ENCODE measurements around the gene COLGALT1. TPM values are rescaled to one million over a fixed set of nuclear protein-coding genes. Genes with fewer than 3 reads are reported as not detected.

COLGALT1 gene
- total and polyA plus RNA-seq, 9 of the 15 experiments (the other 6 are each of a cell fraction or from before 2014, with no cell fraction given) = 4.9 to 119 (median 82.6) TPM

DNA sequence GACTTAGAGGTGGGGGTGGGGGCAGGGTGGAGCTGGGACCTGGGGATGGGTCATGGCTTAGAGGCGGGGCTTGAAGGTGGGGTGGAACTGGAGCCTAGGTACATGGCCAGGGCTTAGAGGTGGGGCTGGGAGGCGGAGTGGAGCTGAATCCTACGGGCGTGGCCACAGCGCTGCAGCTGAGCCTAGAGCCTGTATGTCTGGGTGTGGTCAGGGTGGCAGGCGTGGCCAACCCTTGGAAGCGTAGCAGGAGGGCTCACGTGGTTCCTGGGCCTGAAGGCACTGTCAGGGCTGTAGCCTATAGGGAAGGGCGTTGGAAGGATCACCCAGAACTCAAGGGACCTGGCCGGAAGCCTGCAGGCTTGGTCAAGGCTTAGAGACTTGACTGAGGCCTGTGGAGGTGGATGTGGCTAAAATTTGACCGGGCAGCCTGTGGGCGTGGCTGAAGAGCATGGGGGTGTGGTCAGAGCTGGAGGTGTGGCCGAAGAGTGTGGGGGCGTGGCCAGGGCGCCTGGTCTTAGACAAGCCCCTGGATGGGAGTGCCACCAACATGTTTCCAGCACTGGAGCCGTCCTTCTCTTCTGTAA, 24.3 kb downstream of the COLGALT1 start (continued):
- TF ChIP-seq POLR2AphosphoS5 (IDR thresholded peaks at IDR 0.05; ENCODE audit: control insufficient read depth, insufficient read depth, low read depth, low read length) = peak; percentile 36; the same call in 1 of the 2 replicates
- TF ChIP-seq, protein P1, sequence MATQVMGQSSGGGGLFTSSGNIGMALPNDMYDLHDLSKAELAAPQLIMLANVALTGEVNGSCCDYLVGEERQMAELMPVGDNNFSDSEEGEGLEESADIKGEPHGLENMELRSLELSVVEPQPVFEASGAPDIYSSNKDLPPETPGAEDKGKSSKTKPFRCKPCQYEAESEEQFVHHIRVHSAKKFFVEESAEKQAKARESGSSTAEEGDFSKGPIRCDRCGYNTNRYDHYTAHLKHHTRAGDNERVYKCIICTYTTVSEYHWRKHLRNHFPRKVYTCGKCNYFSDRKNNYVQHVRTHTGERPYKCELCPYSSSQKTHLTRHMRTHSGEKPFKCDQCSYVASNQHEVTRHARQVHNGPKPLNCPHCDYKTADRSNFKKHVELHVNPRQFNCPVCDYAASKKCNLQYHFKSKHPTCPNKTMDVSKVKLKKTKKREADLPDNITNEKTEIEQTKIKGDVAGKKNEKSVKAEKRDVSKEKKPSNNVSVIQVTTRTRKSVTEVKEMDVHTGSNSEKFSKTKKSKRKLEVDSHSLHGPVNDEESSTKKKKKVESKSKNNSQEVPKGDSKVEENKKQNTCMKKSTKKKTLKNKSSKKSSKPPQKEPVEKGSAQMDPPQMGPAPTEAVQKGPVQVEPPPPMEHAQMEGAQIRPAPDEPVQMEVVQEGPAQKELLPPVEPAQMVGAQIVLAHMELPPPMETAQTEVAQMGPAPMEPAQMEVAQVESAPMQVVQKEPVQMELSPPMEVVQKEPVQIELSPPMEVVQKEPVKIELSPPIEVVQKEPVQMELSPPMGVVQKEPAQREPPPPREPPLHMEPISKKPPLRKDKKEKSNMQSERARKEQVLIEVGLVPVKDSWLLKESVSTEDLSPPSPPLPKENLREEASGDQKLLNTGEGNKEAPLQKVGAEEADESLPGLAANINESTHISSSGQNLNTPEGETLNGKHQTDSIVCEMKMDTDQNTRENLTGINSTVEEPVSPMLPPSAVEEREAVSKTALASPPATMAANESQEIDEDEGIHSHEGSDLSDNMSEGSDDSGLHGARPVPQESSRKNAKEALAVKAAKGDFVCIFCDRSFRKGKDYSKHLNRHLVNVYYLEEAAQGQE (IDR thresholded peaks at IDR 0.05; ENCODE audit: borderline replicate concordance) = peak; percentile 62
- TF ChIP-seq, protein P1 (CRISPR knock-in tag; IDR thresholded peaks at IDR 0.05; ENCODE audit: low read depth) = 0 out of 2 replicates have a peak, but pooled peaks have one; percentile 8
- no peak for TF ChIP-seq NBN (IDR thresholded peaks at IDR 0.05; ENCODE audit: low read depth)
- TF ChIP-seq HDAC1 (IDR thresholded peaks at IDR 0.05) = peak in 1 of 2 experiments; percentile 93; a peak in 2 of 4 replicates
- TF ChIP-seq KLF13 (tag; IDR thresholded peaks at IDR 0.05; ENCODE audit: borderline replicate concordance, low read depth) = peak; percentile 78; the same call in 1 of the 2 replicates
- TF ChIP-seq L3MBTL2 (IDR thresholded peaks at IDR 0.05) = peak; percentile 65
- TF ChIP-seq, protein P2, sequence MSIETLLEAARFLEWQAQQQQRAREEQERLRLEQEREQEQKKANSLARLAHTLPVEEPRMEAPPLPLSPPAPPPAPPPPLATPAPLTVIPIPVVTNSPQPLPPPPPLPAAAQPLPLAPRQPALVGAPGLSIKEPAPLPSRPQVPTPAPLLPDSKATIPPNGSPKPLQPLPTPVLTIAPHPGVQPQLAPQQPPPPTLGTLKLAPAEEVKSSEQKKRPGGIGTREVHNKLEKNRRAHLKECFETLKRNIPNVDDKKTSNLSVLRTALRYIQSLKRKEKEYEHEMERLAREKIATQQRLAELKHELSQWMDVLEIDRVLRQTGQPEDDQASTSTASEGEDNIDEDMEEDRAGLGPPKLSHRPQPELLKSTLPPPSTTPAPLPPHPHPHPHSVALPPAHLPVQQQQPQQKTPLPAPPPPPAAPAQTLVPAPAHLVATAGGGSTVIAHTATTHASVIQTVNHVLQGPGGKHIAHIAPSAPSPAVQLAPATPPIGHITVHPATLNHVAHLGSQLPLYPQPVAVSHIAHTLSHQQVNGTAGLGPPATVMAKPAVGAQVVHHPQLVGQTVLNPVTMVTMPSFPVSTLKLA (conservative IDR thresholded peaks at IDR 0.05) = peak; percentile 94 to 97
- TF ChIP-seq SP1 (CRISPR knock-in tag; IDR thresholded peaks at IDR 0.05) = peak; percentile 94
- peak; percentile 52; the same call in 1 of the 2 replicates for TF ChIP-seq GABPA (tag; conservative IDR thresholded peaks at IDR 0.05; ENCODE audit: low read depth)
- TF ChIP-seq ZBTB8A (IDR thresholded peaks at IDR 0.05; ENCODE audit: partially characterized antibody) = no peak
- TF ChIP-seq, protein P3, sequence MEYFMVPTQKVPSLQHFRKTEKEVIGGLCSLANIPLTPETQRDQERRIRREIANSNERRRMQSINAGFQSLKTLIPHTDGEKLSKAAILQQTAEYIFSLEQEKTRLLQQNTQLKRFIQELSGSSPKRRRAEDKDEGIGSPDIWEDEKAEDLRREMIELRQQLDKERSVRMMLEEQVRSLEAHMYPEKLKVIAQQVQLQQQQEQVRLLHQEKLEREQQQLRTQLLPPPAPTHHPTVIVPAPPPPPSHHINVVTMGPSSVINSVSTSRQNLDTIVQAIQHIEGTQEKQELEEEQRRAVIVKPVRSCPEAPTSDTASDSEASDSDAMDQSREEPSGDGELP (CRISPR knock-in tag; IDR thresholded peaks at IDR 0.05; ENCODE audit: borderline replicate concordance) = peak; percentile 97

Measured in K562 (cell line).